Muscle of back (tissue), 11 donors: ENCODE data around the gene NELFA. TPM values are rescaled to one million over a fixed set of nuclear protein-coding genes. Genes with fewer than 3 reads are reported as not detected.

Source experiments
- DNase-seq, 3 donors: peaks; one replicate each; pipeline versions ENCODE4 v3.0.0 to v3.0.0-alpha.2; 2013
- polyA plus RNA-seq, 10 donors: library from polyadenylated mRNA; unstranded; fragments of 120-200 nt; gene quantifications; one replicate each; pipeline ENCODE4 v1.2.1, GENCODE V29; 2013; ENCODE audit not compliant: insufficient read length in 10 of 10

NELFA gene
- polyA plus RNA-seq, 10 donors = 16.8 to 25.6 (median 20.7) TPM

DNA sequence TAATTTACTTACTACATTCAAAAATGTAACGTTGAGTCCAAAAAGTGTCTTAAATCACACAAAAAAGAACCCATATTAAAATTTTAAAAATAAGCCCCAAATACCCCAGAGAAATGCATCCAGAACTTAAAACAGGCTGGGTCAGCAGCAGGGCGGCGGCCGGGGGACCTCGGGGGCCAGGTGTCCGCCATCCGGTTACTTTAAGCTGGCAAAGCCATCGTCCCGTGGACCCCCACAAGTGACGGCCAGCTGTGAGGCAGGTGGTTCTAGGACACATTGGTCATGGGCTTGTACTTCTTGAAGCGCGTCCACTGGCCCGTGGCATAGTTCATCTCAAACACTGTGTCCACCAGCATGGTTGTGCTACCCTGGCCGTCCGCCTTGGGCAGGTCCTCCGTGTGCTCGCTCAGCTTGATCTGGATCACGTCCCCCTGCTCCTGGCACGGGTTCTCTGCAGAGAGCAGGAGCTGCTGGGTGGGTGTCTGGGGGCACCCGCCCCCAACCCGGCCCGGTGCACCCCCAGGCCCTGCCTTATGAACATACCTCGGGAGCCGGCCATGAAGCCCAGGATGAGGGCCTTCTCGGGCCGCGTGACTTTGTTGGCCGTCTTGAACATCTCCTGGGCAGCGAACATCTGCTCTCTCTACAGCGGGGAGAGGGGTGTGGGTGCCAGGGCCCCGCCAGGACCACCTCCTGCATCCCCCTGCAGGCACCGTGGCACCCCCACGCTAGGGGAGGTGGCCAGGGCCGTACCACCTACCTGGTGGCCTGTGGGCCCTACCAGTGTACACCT, 25.5 kb downstream of the NELFA start:
- DNase-seq = no peak

DNA sequence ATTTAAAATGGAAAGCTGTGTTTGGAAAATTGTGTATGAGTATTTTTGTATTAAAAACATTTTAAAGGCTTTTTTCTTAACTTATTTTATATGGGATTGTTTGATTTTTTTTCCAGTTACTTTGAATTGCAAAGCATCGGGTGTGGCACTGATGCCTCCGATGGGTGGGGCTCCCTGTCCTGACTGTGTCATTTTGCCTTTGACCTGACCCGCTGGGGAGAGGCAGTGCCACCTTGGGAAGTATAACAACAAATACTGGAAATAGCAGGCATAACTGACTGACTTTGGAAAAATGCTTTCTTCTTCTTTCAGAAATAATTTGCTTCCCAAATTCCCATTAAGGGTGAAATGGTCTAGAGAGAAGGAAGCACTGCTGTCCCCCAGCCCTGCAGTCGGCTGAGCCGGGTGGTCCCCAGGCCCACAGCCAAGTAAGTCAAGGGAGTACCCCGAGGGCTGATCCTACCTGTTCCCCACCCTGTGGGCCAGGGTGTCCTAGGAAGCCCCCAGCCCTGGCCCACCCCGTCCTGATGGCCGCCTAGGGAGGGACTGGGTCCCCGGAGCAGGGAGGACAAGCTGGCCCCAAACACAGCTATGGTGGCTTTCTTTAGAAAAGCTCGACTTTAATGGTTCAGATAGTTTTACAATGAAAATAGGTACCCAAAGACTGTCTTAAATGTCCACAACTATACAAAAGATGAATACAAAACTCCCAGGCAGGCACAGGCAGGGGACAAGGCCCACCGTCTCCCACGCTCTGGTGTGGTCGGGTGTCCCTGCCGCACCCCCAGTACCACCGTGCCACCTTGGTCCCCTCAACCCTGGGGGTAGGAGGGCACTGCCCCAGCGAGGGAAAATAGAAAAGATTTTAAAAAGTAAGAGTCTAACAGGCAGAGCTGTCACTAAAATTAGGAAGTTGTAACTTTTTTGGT, 26.4 kb downstream of the NELFA start:
- no peak for DNase-seq

GRCh38 chr4:1981251-1982058, 27.3 kb downstream of the NELFA start:
- DNase-seq = no peak

- no peak for DNase-seq
These were observed 28.2 kb downstream of the NELFA start for GRCh38 chr4:1980561-1981041.

DNA sequence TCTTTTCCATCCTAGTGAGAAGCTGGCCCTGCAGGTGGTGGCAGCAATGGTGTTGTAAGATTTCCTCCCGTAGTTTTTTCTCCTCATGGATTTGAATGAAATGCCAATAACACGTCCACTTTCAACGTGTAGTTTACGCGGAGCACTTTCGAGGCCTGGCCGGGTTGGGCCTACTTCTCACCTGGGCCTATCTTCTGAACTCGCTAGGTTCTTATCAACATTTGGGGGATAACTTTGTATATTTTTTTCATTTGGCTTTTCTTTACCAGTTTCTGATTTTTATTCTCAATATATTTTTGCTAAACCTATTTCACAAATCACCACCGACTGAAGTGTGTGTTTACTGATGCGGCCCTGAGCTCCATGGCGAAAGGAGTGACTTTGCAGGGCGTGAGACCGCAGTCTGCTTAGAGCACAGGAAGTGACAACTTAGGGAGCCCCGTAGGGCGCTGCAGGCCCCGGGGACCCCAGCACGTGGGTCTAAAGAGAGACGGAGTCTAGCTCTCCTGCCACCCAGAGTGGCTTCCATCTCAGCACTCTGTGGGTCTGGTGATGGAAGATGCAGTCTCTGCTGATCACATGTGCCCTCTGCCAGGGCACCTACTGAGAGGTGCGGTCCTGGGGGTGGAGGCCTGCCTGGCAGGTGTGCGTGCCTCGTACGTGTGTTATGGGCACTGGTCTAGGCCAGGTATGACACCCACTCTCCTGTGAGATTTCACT, 29.1 kb downstream of the NELFA start:
- no peak for DNase-seq

GRCh38 chr4:1978741-1979476, 29.9 kb downstream of the NELFA start:
- no peak for DNase-seq

- DNase-seq = no peak
These were observed 30.5 kb downstream of the NELFA start for GRCh38 chr4:1978226-1978625.

DNA sequence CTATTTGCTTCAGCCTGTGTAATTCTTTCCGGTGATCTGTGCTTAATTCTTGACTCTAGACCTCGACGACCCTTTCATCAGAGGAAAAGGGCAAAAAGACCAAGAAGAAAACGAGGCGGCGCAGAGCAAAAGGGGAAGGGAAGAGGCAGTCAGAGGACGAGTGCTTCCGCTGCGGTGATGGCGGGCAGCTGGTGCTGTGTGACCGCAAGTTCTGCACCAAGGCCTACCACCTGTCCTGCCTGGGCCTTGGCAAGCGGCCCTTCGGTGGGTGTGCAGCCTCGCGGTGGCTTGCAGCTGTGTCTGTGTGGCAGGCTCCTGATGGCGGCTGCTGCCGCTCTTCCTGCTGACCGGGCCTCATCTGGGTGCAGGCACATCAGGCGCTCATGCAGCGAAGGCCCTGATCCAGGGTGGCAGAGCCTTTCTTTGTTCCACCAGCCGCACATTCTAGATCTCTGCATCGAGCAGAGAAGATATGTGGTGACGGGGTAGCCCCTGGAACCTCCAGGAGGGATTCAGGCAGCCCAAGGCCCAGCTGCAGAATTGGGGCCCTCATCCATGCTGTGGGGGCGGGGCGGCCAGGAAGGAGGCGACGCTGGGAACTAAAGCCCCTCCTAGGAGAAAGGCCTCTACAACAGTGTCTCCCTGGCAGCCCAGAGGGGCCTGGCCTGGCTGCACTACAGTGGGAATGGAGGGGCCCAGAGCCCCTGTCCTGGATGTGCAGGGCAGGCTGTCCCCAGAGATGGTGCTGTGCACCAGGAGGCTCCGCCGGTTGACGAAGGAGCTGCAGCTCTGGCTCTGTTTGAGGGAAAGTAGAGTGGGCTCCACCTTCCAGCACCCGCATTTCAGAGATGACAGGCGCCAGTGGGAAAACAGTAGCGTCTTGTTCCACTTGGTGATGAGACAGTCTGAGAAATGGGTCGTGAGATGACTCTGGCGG, 32.1 kb downstream of the NELFA start:
- DNase-seq = peak; percentile 32 to 46 (median 39)

GRCh38 chr4:1975880-1976279, 32.9 kb downstream of the NELFA start:
- DNase-seq = no peak

DNA sequence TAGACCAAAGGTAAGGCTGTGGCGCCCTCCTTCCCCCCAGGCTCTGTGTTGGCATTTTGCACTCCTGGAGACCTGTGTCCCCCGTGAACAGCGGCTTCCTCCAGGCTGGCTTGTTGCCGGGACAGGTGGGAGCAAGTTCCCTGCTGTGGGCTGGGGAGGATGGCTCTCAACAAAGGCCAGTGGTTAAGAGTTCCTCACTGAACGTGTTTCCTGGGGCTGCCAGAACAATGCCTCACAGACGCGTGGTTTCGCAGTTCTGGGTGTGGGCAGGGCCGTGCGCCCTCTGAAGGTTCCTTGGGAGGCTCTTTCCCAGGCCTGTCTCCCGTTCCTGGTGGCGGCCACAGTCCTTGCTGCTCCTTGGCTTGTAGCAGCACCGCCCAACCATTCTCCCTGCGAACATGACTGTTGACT, 33.4 kb downstream of the NELFA start:
- DNase-seq = no peak

DNA sequence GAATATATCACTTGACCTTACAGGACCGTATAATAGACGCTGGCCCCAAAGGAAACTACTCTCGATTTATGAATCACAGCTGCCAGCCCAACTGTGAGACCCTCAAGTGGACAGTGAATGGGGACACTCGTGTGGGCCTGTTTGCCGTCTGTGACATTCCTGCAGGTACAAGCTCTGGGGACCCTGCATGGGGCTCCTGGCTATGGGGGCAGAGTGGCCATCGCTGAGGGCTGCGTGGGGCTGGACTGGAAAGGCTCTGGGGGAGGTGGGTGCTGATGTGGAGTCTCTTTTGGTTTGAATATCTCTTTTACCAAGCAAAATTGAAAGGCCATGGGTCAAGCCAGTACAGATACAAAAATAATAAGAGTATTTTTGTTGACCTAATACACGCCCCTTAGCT, 33.9 kb downstream of the NELFA start:
- no peak for DNase-seq

DNA sequence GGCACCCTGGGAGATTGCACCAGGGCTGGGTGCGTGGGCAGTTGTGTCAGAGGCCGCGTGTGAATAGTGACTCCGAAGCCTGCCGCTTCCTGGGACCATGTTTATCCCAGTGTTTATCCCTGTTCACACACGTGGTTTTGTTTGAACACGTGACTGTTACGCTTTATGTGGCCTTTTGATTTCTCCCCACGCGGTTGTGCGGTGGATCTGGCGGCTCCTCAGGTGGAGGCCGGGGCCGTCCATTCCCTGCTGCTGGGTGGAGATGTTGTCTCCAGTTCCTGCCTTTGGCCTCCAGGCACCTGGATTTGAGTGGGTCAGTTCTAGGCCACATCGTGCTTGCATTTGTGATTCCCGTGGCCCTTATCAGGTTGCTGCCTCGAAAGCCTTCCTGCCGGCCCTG, 35.1 kb downstream of the NELFA start:
- DNase-seq = no peak

GRCh38 chr4:1973218-1973617, 35.6 kb downstream of the NELFA start:
- no peak for DNase-seq

- DNase-seq = no peak
These were observed 36.4 kb downstream of the NELFA start for GRCh38 chr4:1972414-1972813.

DNA sequence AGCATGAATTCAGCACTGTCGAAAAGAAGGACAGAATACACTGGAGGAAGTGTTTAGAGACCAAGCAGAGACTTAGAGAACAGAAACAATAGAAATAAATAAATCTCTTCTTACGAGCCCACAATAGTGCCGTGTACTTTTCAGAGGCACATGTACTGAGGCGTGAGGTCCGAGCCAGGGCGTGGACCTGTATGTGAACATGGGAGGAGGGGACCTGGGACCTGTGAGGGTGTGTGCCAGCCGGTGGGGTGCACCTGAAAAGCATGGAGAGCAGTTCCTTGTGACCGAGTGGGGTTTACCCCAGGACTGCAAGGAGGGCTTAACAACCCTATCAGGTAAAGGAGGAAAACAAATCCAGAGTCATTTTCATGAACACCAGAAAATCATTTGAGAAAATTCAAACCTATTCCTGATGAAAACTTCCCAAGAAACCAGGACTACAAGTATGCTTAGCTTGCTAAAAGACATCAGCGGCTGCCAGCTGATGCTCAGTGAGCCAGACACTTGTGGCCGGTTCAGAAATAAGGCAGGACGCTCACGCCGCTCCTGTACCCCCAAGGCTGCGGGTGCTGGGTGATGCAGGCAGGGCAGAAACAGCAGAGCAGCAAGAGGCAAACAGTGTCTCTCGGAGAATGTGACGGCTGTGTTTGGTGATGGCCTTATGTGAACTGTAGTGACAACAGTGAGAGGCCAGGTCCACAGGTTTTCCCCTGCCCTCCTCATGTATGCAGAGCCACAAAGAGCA, 37.1 kb downstream of the NELFA start:
- DNase-seq = no peak

GRCh38 chr4:1970926-1971325, 37.8 kb downstream of the NELFA start:
- DNase-seq = no peak

DNA sequence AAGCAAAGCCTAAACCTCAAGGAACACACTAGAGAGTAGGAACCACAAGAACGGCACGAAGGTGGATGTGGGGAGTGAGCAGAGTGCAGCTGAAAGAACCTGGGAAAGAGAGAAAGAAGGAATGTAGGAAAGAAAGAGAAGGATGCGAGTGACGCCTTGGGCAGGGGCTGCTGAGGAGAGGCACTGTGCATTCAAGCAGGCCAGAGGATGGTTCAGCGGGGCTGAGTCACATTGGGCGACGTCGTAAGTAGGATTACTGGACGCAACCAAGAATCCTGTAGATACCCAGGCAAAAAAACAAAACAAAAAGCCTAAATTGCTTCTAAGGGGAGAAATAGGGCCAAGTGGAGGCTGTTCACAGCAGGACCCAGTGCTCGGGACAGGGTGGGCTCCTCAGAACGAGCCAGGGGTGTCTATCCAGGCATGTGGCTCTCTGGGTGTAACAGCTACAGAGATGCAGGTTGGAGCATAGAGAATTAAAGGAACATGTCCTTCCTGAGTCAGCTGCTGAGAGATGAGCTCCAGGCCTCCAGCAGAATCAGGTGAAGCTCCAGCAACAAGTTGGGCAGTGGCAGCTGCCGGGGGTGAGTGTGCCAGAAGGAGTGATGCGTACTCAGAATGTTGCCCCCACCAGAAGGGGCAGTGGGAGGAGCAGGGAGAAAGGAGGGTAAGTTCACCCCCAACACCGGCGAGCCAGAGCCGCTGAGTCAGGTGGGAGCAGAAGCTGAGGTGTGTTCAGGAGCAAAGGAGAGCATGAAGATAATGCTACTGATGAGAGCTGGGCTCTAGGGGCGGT, 38.6 kb downstream of the NELFA start:
- DNase-seq = no peak
